Activated CD4-positive, alpha-beta T cell treated with anti-CD3 and anti-CD28 coated beads for 36 hours (primary cell): ENCODE measurements around the gene ZNF821. TPM values are rescaled to one million over a fixed set of nuclear protein-coding genes. Genes with fewer than 3 reads are reported as not detected.

Source experiments
- ATAC-seq: fragments of 200-7000 bp; cut with Tn5 transposase; one replicate; pipeline ENCODE4 v1.10.0; 2021; ENCODE audit warnings: mild to moderate bottlenecking, moderate library complexity
- CTCF ChIA-PET: fragments of 350-600 bp; sonication (Branson Sonifier 250); formaldehyde crosslinking; loops from one replicate; lab custom pipeline; 2021; ENCODE audit warnings: antibody characterized with exemption; lab: Charles Lee
- POLR2A ChIA-PET: fragments of 350-600 bp; sonication (Branson Sonifier 250); formaldehyde crosslinking; loops from one replicate; lab custom pipeline; 2021; ENCODE audit warnings: antibody characterized with exemption, inconsistent platforms; lab: Charles Lee
- DNase-seq: peaks from one replicate; pipeline ENCODE4 v3.0.0-alpha.2; 2020
- H3K27ac Mint-ChIP-seq: one replicate; pipeline ENCODE4 v1.8.0; 2021; ENCODE audit warnings: mixed read lengths
- H3K27me3 Mint-ChIP-seq: one replicate; pipeline ENCODE4 v1.8.0; 2021; ENCODE audit warnings: mixed read lengths
- H3K36me3 Mint-ChIP-seq: one replicate; pipeline ENCODE4 v1.8.0; 2021; ENCODE audit warnings: low read depth, mixed read lengths
- H3K4me1 Mint-ChIP-seq: one replicate; pipeline ENCODE4 v1.8.0; 2021; ENCODE audit warnings: mixed read lengths
- H3K4me3 Mint-ChIP-seq: one replicate; pipeline ENCODE4 v1.8.0; 2021; ENCODE audit warnings: mild to moderate bottlenecking, moderate library complexity, mixed read lengths
- H3K9me3 Mint-ChIP-seq: one replicate; pipeline ENCODE4 v1.8.0; 2021; ENCODE audit warnings: low read depth, mixed read lengths
- intact Hi-C, 2 experiments: fragments of 100-400 bp; cut with DNase I in 1 of 2; cut with micrococcal nuclease in 1 of 2; formaldehyde crosslinking; loops; one replicate each; pipeline versions ENCODE4 v1.14.2 to v1.15.1; 2022 to 2024; cut with DNase I, micrococcal nuclease
- total RNA-seq, 2 experiments: library from RNA; stranded (reverse); gene quantifications; one replicate each; pipeline ENCODE4 v1.2.3, GENCODE V29; 2021

The ZNF821 gene
- total RNA-seq, 2 experiments from 2014 or later, result 6.0 to 7.7 TPM

DNA sequence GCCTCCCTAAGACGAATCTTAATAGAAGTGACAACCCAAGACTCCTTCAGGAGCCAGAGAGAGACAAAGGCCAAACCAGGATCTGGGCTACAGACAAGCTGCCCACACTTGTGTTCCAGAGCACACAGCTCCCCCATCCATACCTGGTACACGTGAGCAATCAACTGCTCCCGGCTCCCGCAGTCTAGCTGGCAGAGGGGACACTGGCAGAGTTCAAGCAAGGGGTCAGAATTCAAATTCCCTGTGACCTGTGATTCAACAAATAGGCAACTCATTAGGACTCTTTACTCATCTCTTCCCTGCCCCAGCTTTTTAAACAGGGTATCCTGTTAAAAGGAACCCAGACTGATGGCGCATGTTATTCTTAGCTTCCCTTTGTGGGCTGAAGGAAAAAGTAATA is 20.0 kb downstream of the ZNF821 start:
- H3K27me3 Mint-ChIP-seq, result no peaks in the 10 kb centered on the region
- intact Hi-C loops, result loop anchor here in 1 of 2 experiments (2.0 kb wide), 1 partner anchor 17 kb away; no protein-coding TSS in a partner anchor
- ChIA-PET CTCF (interaction anchor here (1.5 to 2.6 kb wide), 2 partner anchors 10 to 19 kb away, joined by 5 to 10 read pairs; no protein-coding TSS in a partner anchor), POLR2A (no interaction called here)
- H3K4me3 Mint-ChIP-seq, result no peak overlapping the region
- no peaks in the 10 kb centered on the region for H3K9me3 Mint-ChIP-seq
- ATAC-seq (no peak), DNase-seq (no peak)
- H3K4me1 Mint-ChIP-seq, result peaks cover 16% of the 10 kb centered on the region
- H3K36me3 Mint-ChIP-seq, result peaks cover 19% of the 10 kb centered on the region
- no peak overlapping the region for H3K27ac Mint-ChIP-seq

DNA sequence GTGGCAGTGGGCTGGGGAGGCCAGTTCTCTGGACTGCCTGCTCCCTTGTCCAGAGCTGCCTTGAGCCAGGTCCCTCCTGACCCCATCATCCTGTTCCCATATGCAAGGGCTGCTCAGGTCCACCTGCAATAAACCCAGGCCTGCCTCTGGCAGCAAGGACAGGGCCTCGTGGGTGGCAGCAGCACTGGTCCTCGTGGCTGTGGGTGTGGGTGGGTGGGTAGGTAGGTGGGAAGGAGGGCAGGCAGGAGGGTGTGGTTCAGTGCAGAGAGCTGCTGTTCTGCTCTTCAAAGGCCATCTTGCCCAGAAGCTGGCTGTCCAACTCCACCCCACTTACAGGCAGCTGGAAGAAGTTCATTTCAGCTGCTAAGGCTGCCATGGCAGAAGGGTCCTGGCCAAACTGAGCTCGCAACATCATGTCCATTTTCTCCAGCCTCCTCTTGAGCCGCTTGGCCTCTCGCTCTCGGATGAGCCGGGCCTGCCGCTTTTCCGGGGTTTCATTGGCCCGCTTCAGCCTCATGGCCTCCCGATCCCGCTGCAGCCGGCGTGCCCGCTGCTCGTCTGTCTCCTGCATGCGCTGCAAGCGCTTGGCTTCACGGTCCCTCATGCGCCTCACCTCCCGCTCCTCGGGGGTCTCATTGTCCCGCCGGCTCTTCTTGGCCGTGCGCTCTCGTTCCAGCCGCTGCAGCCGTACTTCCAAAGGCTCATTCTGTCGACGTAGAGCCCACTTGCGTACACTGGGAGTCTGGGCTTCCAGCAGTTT is 24.0 kb downstream of the ZNF821 start:
- intact Hi-C loops, result loop anchor here in 1 of 2 experiments (1.0 kb wide), 1 partner anchor 12 kb away; no protein-coding TSS in a partner anchor

DNA sequence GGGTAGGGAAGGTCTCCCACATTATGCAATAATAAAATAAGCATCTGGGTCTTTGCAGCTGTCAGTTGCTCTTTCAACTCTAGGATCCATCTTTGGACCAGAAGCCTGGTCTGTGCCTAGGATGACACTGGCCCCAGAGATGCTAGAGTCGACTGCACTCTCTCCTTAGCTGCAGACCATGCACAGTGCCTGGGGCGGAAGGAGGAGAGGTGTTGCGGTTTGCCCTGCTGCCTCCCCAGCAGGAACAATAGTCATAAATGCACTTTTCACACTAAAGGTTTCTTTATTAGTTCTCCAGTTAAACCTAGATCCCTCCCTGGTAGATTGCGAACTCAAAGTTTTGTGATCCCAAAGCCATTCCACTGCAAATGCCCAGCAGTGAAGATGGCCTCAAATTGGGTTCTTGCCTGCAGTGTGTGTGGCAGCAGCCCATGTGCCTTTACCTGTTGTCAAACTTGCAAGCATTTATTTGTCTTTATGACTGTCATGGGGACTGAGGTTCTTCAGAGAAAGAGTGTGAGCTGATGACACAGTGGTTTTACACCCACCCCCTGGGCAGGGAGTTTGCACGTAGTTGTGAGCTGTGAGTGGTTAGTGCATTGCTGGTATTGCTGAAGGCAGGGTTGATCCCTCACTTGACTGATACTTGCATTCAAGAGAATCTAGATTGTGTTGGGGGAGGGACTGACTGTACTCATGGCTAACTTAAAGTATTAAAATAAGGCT is 27.9 kb downstream of the ZNF821 start:
- CTCF ChIA-PET, result interaction anchor here (2.8 kb wide), 1 partner anchor 26 kb away, joined by 21 read pairs; no protein-coding TSS in a partner anchor
- intact Hi-C loops, result no loop called here
- Mint-ChIP-seq H3K4me3 (no peak overlapping the region), H3K9me3 (no peaks in the 10 kb centered on the region), H3K36me3 (peaks cover 21% of the 10 kb centered on the region), H3K27me3 (no peaks in the 10 kb centered on the region), H3K27ac (peak overlapping the region; percentile 35), H3K4me1 (peaks cover 50% of the 10 kb centered on the region)
- ATAC-seq, result peak; percentile 93
- DNase-seq, result peak; percentile 66
- POLR2A ChIA-PET, result interaction anchor here (1.1 kb wide), 1 partner anchor 47 kb away, joined by 3 read pairs; the partner anchor contains the start of gene AP1G1

More for the DNA sequence above, 24.0 kb downstream of the ZNF821 start:
- ChIA-PET CTCF (interaction anchor here (0.5 to 0.7 kb wide), 2 partner anchors 45 to 47 kb away, joined by 3 to 4 read pairs; no protein-coding TSS in a partner anchor), POLR2A (interaction anchor here (0.5 kb wide), 1 partner anchor 56 kb away, joined by 3 read pairs; no protein-coding TSS in a partner anchor)
- Mint-ChIP-seq H3K27ac (no peak overlapping the region), H3K4me3 (no peak overlapping the region), H3K4me1 (peaks cover 28% of the 10 kb centered on the region), H3K27me3 (no peaks in the 10 kb centered on the region), H3K9me3 (no peaks in the 10 kb centered on the region), H3K36me3 (peaks cover 26% of the 10 kb centered on the region)
- DNase-seq (no peak), ATAC-seq (no peak)

DNA sequence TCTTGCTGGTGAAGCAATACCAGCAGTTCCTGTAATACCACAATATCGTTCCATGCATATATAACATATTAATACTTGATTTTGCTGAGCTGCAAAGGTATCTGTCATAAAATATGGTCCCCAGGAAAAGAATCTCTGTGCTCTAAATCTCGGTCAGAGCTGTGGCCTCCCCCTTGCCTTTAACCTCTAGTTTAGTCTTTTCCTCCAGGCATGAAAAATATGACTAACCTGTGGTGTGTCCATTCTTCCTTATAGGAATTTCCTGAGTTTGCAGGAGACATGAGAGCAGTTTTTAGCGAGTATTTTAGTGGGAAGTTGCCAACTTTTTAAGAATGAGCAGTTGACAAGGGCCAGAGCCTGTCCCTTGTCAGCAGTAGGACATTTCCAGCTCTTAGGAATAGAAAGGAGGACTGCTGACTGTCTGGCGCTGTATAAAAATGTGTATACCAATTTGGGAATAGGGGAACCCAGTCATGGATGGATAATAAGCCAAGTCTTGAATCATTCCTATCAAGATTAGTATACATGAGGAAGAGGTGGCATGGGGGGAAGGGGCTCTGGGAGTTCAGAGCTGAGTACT is 29.5 kb downstream of the ZNF821 start:
- POLR2A ChIA-PET, result interaction anchor here (0.6 kb wide), 1 partner anchor 1236 kb away, joined by 3 read pairs; no protein-coding TSS in a partner anchor
- H3K36me3 Mint-ChIP-seq, result peaks cover 28% of the 10 kb centered on the region

DNA sequence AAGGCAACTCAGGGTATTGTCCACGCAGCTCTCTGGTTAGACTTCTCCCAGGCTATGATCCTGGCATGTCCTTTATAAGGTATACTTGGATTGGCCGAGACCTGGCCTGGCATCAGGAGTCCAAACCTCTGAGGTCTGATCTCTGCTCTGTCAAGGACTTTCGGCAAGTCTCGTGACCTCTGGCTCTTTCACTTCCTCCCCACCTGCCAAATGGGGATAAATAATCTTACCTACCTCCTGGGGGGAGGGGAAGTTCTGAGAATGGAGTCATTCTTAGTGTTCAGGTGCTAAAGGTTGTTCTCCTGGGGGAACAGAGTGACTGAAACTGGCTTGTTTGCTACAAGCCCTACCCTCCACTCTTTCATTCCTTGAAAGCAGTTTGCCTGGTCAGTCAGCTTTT is 30.6 kb downstream of the ZNF821 start:
- intact Hi-C loops, result no loop called here
- DNase-seq (no peak), ATAC-seq (no peak)
- Mint-ChIP-seq H3K36me3 (peaks cover 28% of the 10 kb centered on the region), H3K27ac (peak overlapping the region; percentile 81), H3K4me3 (no peak overlapping the region), H3K27me3 (no peaks in the 10 kb centered on the region), H3K4me1 (peaks cover 52% of the 10 kb centered on the region), H3K9me3 (no peaks in the 10 kb centered on the region)
- CTCF ChIA-PET, result interaction anchor here (0.7 to 1.6 kb wide), 4 partner anchors 10 to 108 kb away, joined by 3 to 6 read pairs (median 4); partner anchors contain the start of gene ZNF821
- POLR2A ChIA-PET, result no interaction called here

More for the DNA sequence above, 29.5 kb downstream of the ZNF821 start:
- no peak overlapping the region for H3K4me3 Mint-ChIP-seq
- ATAC-seq (no peak), DNase-seq (no peak)
- CTCF ChIA-PET, result interaction anchor here (0.7 to 1.4 kb wide), 2 partner anchors 10 to 17 kb away, joined by 3 to 4 read pairs; no protein-coding TSS in a partner anchor
- no peaks in the 10 kb centered on the region for H3K9me3 Mint-ChIP-seq
- intact Hi-C loops, result no loop called here
- no peak overlapping the region for H3K27ac Mint-ChIP-seq
- peaks cover 50% of the 10 kb centered on the region for H3K4me1 Mint-ChIP-seq
- H3K27me3 Mint-ChIP-seq, result no peaks in the 10 kb centered on the region

DNA sequence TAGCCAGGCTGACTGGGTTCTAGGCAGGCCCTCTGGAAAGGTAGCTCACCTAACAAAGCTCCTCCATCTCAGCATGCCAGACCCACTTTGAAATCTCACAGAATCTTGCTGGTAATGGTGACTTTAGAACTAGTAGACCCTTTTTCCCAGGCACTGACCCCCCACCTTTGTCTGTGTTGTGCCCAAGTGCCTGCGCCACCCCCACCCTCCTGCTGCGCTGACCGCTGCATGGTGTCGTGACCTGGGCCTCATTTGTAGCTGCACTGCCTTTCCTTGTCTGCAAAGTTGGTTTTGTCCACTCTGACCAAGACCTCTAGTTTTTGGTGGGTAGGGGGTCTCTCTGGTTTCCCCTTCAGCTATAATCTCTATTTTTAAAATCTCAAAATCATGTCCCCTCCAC is 31.4 kb downstream of the ZNF821 start:
- no peak overlapping the region for H3K27ac Mint-ChIP-seq
- POLR2A ChIA-PET, result interaction anchor here (0.5 kb wide), 1 partner anchor 184 kb away, joined by 4 read pairs; no protein-coding TSS in a partner anchor
- no peak overlapping the region for H3K4me3 Mint-ChIP-seq
- H3K27me3 Mint-ChIP-seq, result no peaks in the 10 kb centered on the region
- CTCF ChIA-PET, result interaction anchor here (0.7 to 1.6 kb wide), 6 partner anchors 9 to 109 kb away, joined by 3 to 8 read pairs (median 4); partner anchors contain the start of gene ZNF821
- H3K4me1 Mint-ChIP-seq, result peaks cover 59% of the 10 kb centered on the region
- no peaks in the 10 kb centered on the region for H3K9me3 Mint-ChIP-seq
- H3K36me3 Mint-ChIP-seq, result peaks cover 33% of the 10 kb centered on the region
- no peak for ATAC-seq
- no peak for DNase-seq
- intact Hi-C loops, result no loop called here

DNA sequence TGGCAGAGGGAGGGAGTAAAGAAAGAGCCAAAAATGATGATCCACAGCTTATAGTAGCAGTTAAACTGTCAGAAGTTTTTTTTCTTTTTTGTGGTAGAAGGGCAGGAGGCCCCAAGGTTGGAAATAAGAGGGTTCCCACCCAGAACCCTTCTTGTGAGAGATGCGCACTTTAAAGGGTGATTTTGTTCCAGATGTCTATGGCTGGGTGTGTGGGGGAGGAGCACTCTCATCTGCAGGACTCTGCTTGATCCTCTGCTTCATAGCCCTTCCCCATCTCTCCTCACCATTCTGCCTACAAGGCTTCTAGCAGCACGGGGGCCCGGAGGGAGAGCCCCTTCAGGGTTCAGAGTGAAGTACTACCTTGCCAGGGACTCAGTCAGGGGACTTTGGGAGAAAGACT is 31.8 kb downstream of the ZNF821 start:
- DNase-seq (no peak), ATAC-seq (no peak)
- POLR2A ChIA-PET, result interaction anchor here (0.6 kb wide), 1 partner anchor 53 kb away, joined by 4 read pairs; no protein-coding TSS in a partner anchor
- H3K27ac Mint-ChIP-seq, result no peak overlapping the region
- no peaks in the 10 kb centered on the region for H3K27me3 Mint-ChIP-seq
- peaks cover 30% of the 10 kb centered on the region for H3K36me3 Mint-ChIP-seq
- peaks cover 63% of the 10 kb centered on the region for H3K4me1 Mint-ChIP-seq
- no peak overlapping the region for H3K4me3 Mint-ChIP-seq
- intact Hi-C loops, result no loop called here
- no peaks in the 10 kb centered on the region for H3K9me3 Mint-ChIP-seq
- CTCF ChIA-PET, result interaction anchor here (0.8 to 1.0 kb wide), 2 partner anchors 21 to 29 kb away, joined by 4 to 8 read pairs; no protein-coding TSS in a partner anchor

DNA sequence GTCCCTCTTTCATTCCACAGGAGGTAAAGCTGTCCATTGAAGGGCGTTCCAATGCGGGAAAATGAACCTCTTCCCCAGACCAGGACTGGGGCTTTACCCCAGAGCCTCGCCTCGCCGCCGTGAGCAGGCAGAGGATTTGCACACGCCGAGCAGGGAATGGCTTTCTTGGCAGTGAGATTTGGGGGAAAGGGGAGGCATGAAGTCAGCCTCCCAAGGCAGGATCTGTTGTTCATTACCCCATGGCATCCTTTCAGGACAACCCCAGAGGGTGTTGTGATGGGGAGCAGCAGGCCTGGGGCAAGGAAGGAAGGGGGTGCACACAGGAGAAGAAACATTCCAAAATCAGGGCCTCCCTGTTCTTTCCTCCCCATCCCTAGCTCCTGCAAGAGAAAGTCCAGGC is 32.2 kb downstream of the ZNF821 start:
- H3K27ac Mint-ChIP-seq, result no peak overlapping the region
- no peak overlapping the region for H3K4me3 Mint-ChIP-seq
- ATAC-seq (no peak), DNase-seq (no peak)
- CTCF ChIA-PET, result interaction anchor here (1.0 kb wide), 1 partner anchor 21 kb away, joined by 4 read pairs; no protein-coding TSS in a partner anchor
- peaks cover 30% of the 10 kb centered on the region for H3K36me3 Mint-ChIP-seq
- peaks cover 65% of the 10 kb centered on the region for H3K4me1 Mint-ChIP-seq
- POLR2A ChIA-PET, result interaction anchor here (0.5 to 0.6 kb wide), 2 partner anchors 54 to 62 kb away, joined by 4 to 8 read pairs; no protein-coding TSS in a partner anchor
- H3K27me3 Mint-ChIP-seq, result no peaks in the 10 kb centered on the region
- no peaks in the 10 kb centered on the region for H3K9me3 Mint-ChIP-seq
- intact Hi-C loops, result no loop called here

DNA sequence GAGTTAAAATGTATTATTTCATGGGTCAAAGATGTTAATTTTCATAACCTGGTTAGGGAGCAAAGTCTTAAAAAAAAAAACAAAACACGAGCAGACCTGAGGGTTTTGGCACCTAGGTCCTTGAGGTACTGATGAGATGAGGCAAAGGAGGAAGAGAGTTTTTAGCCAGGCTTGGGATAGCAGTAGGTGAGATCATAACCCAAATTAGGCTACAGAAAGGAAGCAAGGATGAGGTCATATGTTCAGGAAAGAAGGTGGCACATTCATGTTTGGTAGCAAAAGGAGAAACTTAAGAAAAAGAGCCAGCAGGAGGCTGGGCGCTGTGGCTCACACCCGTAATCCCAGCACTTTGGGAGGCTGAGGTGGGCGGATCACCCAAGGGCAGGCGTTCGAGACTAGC is 35.4 kb downstream of the ZNF821 start:
- POLR2A ChIA-PET, result no interaction called here
- intact Hi-C loops, result loop anchor here (1.0 to 10.0 kb wide), 3 partner anchors 12 to 364 kb away; partner anchors contain the start of genes ZNF19 (in 1 of the 2) and ZNF821 (in 1 of the 2)
- Mint-ChIP-seq H3K27me3 (no peaks in the 10 kb centered on the region), H3K27ac (no peak overlapping the region), H3K9me3 (no peaks in the 10 kb centered on the region), H3K36me3 (peaks cover 23% of the 10 kb centered on the region), H3K4me3 (no peak overlapping the region), H3K4me1 (peaks cover 45% of the 10 kb centered on the region)
- DNase-seq, result no peak
- no peak for ATAC-seq
- CTCF ChIA-PET, result interaction anchor here (2.5 kb wide), 1 partner anchor 34 kb away, joined by 12 read pairs; the partner anchor contains the start of gene ZNF821

DNA sequence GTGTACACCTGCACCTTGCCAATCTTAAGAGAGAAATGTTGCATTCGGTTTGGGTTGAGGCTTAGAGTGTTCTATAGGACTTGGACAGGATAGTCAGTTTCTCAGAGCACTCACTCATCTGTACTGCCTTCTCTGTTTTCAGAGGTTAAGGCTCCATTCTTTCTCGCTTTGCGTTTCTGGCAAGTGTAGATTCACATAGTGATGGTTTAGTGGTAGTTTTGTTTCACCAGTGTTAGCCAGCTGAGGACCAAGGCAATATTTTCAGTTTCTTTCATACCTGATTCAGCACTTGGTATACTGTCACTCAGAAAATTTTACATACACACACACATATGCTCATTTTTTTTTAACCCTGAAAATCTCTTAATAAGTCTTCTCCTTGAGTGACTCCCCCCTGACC is 36.9 kb downstream of the ZNF821 start:
- peaks cover 18% of the 10 kb centered on the region for H3K36me3 Mint-ChIP-seq
- intact Hi-C loops, result loop anchor here (2.0 to 10.0 kb wide), 3 partner anchors 18 to 362 kb away; partner anchors contain the start of genes ZNF19 (in 1 of the 2) and ZNF821 (in 1 of the 2)
- peak overlapping the region; percentile 87 for H3K4me3 Mint-ChIP-seq
- POLR2A ChIA-PET, result interaction anchor here (1.0 kb wide), 1 partner anchor 36 kb away, joined by 3 read pairs; no protein-coding TSS in a partner anchor
- H3K27me3 Mint-ChIP-seq, result no peaks in the 10 kb centered on the region
- ATAC-seq, result no peak
- DNase-seq, result no peak
- peaks cover 44% of the 10 kb centered on the region for H3K4me1 Mint-ChIP-seq
- CTCF ChIA-PET, result interaction anchor here (0.7 to 2.5 kb wide), 4 partner anchors 25 to 58 kb away, joined by 3 to 12 read pairs (median 6); partner anchors contain the start of gene ZNF821
- H3K27ac Mint-ChIP-seq, result peak overlapping the region; percentile 79
- no peaks in the 10 kb centered on the region for H3K9me3 Mint-ChIP-seq
